ENCODE data around the gene PIN1. TPM values are rescaled to one million over a fixed set of nuclear protein-coding genes. Genes with fewer than 3 reads are reported as not detected.

PIN1 gene
- polyA plus RNA-seq, 1 donor from 2014 or later, result 268 TPM

- Histone ChIP-seq H3K4me3 (ENCODE audit: low read length) (no peak overlapping the region), H3K9ac (ENCODE audit: low read length) (no peak overlapping the region), H3K4me2 (ENCODE audit: low read length) (no peak overlapping the region), H3K9me3 (ENCODE audit: low read length) (no peaks in the 10 kb centered on the region), H3K27ac (ENCODE audit: low read length) (no peak overlapping the region), H2AFZ (ENCODE audit: low read depth, low read length) (no peak overlapping the region), H3K36me3 (ENCODE audit: insufficient read depth, low read length) (peaks cover 7% of the 10 kb centered on the region), H4K20me1 (ENCODE audit: insufficient read depth) (no peaks in the 10 kb centered on the region), H3K27me3 (ENCODE audit: insufficient read depth, low read depth, low read length) (no peaks in the 10 kb centered on the region), H3F3A (ENCODE audit: insufficient read depth, low read length, poor library complexity, severe bottlenecking) (no peaks in the 10 kb centered on the region), H3K9me2 (ENCODE audit: insufficient read depth, low read length) (no peaks in the 10 kb centered on the region), H3K79me2 (replicated peaks; ENCODE audit: insufficient read depth, low read length) (no peaks in the 10 kb centered on the region)
- TF ChIP-seq EP300 (conservative IDR thresholded peaks at IDR 0.05; ENCODE audit: poor library complexity, severe bottlenecking) (no peak), EZH2 (IDR thresholded peaks at IDR 0.05; ENCODE audit: borderline replicate concordance, insufficient read depth, low read length, poor library complexity, severe bottlenecking) (no peak), TAF1 (IDR thresholded peaks at IDR 0.05; ENCODE audit: low read depth) (no peak), POLR2AphosphoS5 (IDR thresholded peaks at IDR 0.05) (no peak), MXI1 (conservative IDR thresholded peaks at IDR 0.05; ENCODE audit: poor library complexity, severe bottlenecking) (no peak)
- TF ChIP-seq, protein P1, sequence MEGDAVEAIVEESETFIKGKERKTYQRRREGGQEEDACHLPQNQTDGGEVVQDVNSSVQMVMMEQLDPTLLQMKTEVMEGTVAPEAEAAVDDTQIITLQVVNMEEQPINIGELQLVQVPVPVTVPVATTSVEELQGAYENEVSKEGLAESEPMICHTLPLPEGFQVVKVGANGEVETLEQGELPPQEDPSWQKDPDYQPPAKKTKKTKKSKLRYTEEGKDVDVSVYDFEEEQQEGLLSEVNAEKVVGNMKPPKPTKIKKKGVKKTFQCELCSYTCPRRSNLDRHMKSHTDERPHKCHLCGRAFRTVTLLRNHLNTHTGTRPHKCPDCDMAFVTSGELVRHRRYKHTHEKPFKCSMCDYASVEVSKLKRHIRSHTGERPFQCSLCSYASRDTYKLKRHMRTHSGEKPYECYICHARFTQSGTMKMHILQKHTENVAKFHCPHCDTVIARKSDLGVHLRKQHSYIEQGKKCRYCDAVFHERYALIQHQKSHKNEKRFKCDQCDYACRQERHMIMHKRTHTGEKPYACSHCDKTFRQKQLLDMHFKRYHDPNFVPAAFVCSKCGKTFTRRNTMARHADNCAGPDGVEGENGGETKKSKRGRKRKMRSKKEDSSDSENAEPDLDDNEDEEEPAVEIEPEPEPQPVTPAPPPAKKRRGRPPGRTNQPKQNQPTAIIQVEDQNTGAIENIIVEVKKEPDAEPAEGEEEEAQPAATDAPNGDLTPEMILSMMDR (IDR thresholded peaks at IDR 0.05; ENCODE audit: poor library complexity, severe bottlenecking), result no peak
- TF ChIP-seq, protein P2, sequence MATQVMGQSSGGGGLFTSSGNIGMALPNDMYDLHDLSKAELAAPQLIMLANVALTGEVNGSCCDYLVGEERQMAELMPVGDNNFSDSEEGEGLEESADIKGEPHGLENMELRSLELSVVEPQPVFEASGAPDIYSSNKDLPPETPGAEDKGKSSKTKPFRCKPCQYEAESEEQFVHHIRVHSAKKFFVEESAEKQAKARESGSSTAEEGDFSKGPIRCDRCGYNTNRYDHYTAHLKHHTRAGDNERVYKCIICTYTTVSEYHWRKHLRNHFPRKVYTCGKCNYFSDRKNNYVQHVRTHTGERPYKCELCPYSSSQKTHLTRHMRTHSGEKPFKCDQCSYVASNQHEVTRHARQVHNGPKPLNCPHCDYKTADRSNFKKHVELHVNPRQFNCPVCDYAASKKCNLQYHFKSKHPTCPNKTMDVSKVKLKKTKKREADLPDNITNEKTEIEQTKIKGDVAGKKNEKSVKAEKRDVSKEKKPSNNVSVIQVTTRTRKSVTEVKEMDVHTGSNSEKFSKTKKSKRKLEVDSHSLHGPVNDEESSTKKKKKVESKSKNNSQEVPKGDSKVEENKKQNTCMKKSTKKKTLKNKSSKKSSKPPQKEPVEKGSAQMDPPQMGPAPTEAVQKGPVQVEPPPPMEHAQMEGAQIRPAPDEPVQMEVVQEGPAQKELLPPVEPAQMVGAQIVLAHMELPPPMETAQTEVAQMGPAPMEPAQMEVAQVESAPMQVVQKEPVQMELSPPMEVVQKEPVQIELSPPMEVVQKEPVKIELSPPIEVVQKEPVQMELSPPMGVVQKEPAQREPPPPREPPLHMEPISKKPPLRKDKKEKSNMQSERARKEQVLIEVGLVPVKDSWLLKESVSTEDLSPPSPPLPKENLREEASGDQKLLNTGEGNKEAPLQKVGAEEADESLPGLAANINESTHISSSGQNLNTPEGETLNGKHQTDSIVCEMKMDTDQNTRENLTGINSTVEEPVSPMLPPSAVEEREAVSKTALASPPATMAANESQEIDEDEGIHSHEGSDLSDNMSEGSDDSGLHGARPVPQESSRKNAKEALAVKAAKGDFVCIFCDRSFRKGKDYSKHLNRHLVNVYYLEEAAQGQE (IDR thresholded peaks at IDR 0.05; ENCODE audit: borderline replicate concordance), result no peak
Observed at GRCh38 chr19:9857076-9857721, 22.1 kb downstream of the PIN1 start.

- H3F3A ChIP-seq (ENCODE audit: insufficient read depth, low read length, poor library complexity, severe bottlenecking), result no peaks in the 10 kb centered on the region
- peaks cover 7% of the 10 kb centered on the region for H3K36me3 ChIP-seq (ENCODE audit: insufficient read depth, low read length)
- no peak for TF ChIP-seq RAD21 (conservative IDR thresholded peaks at IDR 0.05)
- TF ChIP-seq, protein P1 (IDR thresholded peaks at IDR 0.05; ENCODE audit: poor library complexity, severe bottlenecking), result no peak
- no peak for TF ChIP-seq EP300 (conservative IDR thresholded peaks at IDR 0.05; ENCODE audit: poor library complexity, severe bottlenecking)
- TF ChIP-seq POLR2AphosphoS5 (IDR thresholded peaks at IDR 0.05), result no peak
- TF ChIP-seq TAF1 (IDR thresholded peaks at IDR 0.05; ENCODE audit: low read depth), result no peak
- TF ChIP-seq, protein P2 (IDR thresholded peaks at IDR 0.05; ENCODE audit: borderline replicate concordance), result no peak
- TF ChIP-seq SMC3 (conservative IDR thresholded peaks at IDR 0.05; ENCODE audit: poor library complexity), result no peak
- no peak for TF ChIP-seq EZH2 (IDR thresholded peaks at IDR 0.05; ENCODE audit: borderline replicate concordance, insufficient read depth, low read length, poor library complexity, severe bottlenecking)
- TF ChIP-seq MXI1 (conservative IDR thresholded peaks at IDR 0.05; ENCODE audit: poor library complexity, severe bottlenecking), result no peak
- H3K9me3 ChIP-seq (ENCODE audit: low read length), result no peaks in the 10 kb centered on the region
- H3K9ac ChIP-seq (ENCODE audit: low read length), result no peak overlapping the region
- H3K27ac ChIP-seq (ENCODE audit: low read length), result no peak overlapping the region
- no peaks in the 10 kb centered on the region for H4K20me1 ChIP-seq (ENCODE audit: insufficient read depth)
- H3K9me2 ChIP-seq (ENCODE audit: insufficient read depth, low read length), result no peaks in the 10 kb centered on the region
- no peaks in the 10 kb centered on the region for H3K27me3 ChIP-seq (ENCODE audit: insufficient read depth, low read depth, low read length)
- no peak overlapping the region for H3K4me2 ChIP-seq (ENCODE audit: low read length)
- no peak overlapping the region for H3K4me3 ChIP-seq (ENCODE audit: low read length)
- no peaks in the 10 kb centered on the region for H3K79me2 ChIP-seq (replicated peaks; ENCODE audit: insufficient read depth, low read length)
- H2AFZ ChIP-seq (ENCODE audit: low read depth, low read length), result no peak overlapping the region
Observed at GRCh38 chr19:9857920-9858746, 23.0 kb downstream of the PIN1 start.
